ENCODE measurements around the gene GJD2.

Gene GJD2

DNA sequence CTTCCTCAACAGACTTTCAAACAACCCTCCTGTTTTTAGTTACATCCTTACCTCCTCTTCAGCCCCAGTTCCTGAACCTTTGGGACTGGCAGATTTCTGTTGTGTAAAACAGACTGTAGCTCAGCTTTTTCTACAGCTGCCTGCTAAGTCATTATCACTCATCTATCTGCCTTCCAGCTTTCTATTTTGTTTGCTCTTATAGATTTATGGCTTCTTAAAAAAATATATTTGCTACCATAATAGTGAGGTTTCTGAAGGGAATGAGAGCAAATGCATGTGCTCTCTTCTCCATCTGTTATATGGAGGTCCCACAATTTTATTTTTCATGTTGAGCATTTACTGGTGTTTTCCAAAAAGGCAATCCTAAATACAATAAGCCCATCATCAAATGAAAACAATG is 18.2 kb upstream of the GJD2 start:
- no peak for DNase-seq (ENCODE audit: low spot score)

DNA sequence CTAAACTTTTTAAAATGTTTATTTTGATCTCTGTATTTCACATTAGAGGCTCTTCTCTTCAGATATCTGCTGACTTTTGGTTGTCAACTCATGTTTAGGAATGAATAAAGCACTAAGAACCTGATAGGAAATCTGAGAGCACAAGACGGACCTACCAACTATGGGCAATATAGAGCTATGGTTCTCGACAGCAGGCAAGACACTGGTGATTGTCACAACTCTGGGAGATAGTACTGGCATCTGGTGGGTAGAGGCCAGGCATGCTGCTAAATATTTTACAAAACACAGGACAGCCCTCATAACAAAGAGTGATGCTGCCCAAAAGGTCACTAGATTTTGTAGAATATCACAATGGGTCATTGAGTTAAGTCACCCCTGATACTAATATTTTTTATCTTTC is 17.5 kb upstream of the GJD2 start:
- DNase-seq (ENCODE audit: low spot score), result no peak

DNA sequence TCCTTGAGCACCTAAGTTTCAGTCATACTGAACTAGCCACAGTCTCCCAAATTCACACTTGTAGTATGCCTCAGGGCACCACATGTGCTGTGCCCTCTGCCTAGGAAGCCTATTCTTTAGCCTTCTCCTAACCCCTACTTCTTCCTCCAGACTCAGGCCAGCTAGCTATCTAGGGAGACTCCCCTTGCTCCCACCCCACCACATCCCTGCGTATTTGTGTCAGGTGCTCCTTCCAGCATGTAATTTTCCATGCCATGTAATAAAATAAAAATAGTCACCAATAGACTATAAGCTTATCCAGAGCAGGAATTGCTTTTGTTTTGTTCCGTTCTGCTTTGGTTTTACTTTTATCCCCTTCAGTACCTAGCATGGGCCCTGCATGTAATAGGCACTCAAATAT is 14.9 kb upstream of the GJD2 start:
- DNase-seq (ENCODE audit: low spot score), result no peak

DNA sequence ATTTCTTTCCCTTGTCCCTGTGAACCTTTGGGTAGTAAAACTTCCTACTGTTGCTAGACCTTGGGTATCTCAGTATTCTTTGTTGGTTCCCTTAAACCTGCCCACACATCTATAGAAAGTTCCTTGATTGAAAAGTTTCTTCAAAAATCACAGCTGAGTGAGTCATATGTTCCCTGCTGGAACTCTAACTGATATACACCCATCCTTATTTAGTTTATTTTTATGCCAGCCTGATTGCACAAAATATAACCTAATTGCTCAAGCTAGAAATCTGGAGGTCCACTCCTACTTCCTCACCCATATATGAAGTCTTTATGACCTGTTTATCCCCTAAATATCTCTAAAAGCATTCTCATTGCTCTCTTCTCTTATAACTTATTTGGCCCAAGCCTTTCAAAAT is 13.7 kb upstream of the GJD2 start:
- DNase-seq (ENCODE audit: low spot score), result no peak

DNA sequence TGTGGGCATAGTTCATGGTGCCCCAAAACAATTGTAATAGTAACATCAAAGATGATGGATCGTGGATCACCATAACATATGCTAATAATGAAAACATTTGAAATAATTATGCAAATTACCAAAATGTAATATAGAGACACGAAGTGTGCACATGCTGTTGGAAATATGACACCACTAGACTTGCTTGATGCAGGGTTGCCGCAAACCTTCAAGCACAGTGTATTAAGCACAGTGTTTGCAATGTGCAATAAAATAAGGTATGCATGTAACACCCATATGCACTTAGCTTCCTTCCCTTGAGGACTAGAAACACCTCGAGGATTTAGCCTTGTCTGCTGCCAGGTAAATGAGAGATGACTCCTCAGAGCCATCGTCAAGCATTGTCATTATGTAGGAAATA is 10.9 kb upstream of the GJD2 start:
- DNase-seq (ENCODE audit: low spot score), result no peak

DNA sequence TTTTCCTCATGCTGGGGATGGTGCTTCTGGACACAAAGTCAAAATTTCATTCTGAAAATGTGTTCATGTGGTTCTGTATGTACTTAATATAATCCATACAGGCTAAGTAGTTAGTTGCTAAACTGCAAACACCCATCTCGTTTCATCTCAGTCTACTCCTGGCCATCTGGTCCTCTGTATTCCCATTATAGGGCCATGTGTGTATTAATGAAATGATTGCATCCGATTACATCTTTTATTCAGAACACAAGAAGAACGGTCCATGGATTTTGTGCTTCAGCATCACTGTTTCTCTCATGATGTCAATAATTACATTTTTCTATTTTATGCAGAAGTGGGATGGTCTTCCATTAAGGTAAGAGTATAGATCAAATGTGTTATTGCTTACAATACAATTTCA is 6.1 kb upstream of the GJD2 start:
- DNase-seq (ENCODE audit: low spot score), result no peak

DNA sequence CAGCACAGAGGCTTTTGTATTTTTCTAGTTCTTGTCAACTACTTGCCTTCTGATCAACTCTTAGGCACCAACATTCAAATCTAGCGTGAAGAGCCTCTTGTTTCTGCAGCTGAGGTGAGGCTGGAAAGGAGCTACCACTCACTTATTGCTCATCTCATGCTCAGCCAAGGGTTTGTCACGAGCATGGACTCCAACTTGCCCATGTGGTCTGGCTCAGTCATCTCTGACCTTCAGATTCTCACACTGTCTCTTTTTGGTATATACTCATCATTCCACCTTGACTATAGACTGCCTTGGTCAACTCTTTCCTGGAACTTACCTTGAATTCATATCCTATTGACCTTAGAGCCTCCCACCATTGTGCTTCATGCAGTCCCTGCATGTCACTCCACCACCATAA is 5.2 kb upstream of the GJD2 start:
- DNase-seq (ENCODE audit: low spot score), result no peak

DNA sequence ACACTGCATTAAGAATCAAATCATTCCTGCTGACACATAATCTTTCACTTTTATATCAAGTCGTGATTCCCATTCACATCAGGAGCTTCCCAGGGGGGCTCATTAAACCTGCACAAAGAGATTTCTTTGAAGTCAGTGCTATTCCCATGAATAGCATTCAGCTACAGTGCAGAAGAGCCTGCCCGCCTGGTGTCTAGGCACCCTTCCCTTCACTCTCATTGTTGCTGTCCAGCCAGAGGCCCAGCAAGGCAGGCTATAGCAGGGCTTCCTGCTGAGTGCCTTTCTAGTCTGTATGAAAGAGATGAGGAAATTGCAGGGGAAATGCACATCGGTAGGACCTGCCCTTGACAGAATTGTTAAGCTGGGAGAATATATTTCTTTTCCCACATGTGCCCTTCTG is 4.5 kb upstream of the GJD2 start:
- no peak for DNase-seq (ENCODE audit: low spot score)

DNA sequence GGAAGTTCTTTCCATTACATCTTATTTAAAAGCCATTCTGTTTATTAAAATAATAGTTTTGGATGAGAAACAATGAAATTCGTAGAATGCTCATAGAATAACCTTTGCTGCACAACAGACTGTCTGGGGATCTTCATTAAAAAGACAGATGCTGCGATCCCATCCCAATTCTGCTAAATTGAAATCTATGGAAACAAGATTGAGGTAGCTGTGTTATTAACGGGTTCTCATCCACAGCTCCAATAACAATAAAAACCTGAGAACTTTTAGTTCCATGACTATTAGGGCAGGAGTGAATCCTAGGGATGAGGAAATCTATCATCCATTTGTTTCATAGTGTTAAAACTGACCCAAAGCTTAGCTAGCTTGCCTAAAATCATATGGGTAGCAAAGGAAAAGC is 2.5 kb upstream of the GJD2 start:
- no peak for DNase-seq (ENCODE audit: low spot score)

DNA sequence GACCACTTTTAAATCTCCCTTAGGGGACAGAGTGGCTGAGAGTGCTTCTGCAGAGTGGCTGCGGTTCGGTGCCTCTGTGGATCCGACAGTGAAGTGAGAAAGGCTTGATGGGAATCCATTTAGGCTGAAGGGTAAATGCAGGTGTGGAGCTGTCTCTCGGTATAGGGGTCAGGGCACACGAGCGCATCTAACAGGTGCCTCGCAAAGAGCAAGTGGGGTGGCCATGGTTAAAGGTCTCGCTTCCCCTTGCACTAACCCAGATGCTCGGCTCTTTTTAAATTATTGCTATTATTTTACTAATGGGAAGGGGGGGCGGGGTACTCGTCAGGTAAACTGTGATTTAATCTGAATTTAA is 598 bp upstream of the GJD2 start:
- DNase-seq (ENCODE audit: low spot score), result no peak

DNA sequence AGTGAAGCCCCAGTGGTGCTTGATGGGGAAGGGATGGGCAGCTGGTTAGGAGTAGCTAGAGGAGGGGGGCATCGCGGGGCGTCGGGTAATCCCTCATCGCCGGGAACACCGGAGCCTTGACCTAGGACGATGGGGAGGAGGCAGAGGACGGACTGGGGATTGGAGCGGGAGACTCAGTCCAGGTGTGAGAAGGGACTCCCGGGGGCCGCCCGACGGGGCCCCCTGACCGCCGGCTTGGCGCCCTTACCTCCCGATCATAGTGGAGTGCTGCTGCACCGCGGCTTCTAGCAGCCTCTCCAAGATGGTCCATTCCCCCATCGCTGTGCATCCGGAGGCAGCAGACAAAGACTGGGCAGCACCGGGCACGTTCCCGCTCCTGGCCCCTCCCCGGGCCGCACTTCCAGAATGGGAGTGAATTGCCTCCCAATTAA is 612 bp downstream of the GJD2 start:
- no peak for DNase-seq (ENCODE audit: low spot score)

DNA sequence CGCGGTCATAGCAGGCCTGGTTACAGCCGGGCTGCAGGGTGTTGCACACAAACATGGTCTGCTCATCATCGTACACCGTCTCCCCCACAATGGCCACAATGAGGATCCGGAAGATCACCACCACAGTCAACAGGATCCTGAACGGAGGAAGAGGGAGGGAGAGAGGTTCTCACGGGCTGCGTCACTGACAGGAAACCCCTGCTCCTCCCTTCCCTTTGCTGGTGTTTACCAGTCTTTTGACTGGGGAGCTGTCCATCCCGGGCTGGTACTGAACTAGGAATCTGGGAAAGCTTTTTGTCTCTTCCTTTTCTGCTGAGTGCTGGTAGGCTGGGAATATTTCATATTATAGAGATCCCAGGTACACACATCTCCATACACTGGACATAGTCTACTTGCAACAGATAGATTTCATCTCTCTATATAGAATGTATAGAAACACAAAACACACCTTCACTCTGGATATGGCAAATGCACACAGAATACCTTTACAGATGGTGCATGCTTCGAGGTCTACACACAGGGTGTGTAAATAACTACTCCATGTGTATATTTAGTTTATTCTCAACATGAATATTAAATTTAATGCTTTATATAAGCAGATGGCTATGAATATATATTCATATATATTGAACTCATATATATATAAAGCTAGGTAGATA is 1.4 kb downstream of the GJD2 start:
- DNase-seq (ENCODE audit: low spot score), result peak; percentile 74

DNA sequence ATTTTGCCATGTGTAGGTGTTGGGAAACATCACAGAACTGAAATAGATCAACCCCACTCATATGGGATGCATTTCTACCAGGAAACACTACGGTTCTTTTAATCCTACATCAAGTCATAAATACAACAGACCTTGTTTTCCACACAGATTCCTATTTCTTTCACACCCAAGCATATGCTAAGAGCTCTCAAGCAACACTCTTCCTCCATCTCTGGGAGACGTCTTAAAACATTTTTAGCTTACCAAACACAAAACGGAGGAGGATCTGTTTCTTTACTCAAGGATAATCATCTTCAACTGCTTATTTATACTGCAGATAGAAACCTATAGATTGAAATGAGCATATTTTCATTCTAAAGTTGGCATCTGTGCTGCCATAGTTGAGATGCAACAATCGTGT is 5.1 kb downstream of the GJD2 start:
- no peak for DNase-seq (ENCODE audit: low spot score)

DNA sequence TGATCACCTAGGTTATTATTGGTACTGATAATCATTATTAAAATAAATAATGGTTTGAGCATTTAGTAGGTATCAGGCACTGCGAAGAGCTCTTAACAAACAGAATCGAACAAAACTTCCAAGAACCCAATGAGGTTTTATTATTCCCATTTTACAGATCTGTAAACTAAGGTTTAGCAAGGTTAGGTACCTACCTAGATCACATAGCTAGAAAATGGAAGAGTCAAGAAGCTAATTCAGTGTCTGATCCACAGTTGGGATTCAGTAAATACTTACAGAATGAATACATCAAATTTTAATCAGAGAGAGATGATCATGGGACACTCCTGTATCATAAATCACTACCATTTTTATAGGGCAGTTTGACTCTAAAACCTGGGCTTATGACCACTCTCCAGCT is 15.5 kb downstream of the GJD2 start:
- no peak for DNase-seq (ENCODE audit: low spot score)

DNA sequence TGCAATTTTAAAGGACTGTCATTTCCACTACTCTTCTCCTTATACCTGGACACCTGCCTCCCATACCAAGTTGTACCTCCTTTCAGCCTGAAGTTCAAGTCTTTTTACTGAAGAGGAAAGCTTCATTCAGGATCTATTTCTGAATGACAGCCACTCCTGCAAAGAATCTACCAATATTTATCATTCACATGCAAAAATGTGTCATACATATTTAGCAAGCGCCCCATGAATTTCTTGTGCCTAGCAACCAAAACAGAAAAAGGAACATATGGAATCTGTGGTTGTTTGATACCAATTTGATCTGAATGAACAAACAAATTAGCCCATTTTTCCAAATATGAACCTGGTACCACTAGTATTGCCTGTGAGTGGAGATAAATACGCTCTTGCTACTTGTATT is 16.8 kb downstream of the GJD2 start:
- no peak for DNase-seq (ENCODE audit: low spot score)

DNA sequence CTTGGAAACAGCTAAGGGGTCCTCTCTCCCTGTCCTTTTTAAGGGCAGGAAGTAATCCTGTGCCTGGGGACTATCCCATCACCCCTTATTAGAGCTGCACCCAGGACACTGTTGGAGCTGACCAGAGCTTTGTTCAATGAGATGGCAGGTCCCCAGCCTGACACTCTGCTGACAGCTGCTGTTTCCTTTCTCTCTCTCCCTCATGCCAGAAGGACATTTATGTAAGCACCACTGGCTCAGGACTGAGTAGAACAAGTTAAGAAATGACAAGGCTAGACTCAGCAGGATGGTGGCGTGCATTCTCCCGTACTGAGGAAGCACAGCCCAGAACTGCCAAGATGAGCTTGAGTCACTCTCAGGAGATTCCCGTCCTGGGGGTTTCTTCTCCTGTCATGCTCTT is 17.3 kb downstream of the GJD2 start:
- DNase-seq (ENCODE audit: low spot score), result peak; percentile 59

DNA sequence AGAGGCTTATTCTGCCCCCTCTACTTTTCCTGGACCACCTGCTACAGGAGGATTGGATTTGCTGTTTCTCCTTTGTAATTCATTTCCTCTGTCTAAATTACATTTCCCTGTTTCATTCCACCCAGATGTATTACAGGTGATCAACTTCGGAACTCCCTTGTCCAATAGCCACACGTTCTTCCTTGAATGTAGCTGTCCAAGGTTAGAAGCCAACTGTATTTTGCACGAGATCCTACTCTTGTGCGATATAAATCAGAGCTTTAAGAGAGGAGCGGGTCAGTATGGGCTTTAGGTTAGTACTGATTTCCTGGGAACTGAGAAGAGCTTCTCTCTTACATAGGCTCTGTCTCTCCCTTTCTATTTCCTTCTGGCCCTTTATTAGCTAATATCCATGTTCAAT is 20.5 kb downstream of the GJD2 start:
- DNase-seq (ENCODE audit: low spot score), result no peak

DNA sequence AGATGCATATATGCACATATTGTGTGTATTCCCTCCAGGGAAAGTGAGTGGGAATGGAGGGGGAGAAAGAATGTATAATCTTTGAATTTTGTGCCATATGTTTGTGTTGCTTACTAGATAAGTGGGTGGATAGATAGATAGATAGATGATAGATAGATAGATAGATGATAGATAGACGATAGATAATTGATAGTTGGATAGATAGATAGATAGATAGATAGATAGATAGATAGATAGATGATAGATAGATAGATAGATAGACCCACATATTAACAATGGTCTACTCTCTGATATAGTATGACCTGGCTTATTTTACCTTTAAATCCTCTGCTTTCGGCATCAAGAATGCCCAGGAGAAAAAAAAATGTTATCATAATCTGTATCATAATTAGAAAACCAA is 21.2 kb downstream of the GJD2 start:
- DNase-seq (ENCODE audit: low spot score), result no peak

DNA sequence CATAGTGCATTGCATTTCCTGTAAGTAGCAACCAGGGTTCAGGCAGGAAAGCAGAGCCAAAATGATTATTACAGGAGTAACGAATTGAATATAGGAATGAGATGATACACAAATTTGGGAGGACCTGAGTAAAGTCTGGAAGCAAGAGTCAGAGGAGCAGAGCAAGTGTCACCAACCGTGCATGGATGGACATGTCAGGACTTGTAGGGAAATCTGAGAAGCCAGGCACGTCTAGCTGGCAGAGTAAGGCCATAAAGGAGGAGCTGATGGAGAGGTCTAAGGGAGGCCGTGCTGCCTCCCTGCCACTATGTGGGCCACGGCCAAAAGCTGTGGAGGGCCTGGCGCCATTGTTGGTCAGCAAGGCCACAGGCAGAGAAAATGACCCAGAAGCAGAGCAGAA is 22.4 kb downstream of the GJD2 start:
- DNase-seq (ENCODE audit: low spot score), result no peak

DNA sequence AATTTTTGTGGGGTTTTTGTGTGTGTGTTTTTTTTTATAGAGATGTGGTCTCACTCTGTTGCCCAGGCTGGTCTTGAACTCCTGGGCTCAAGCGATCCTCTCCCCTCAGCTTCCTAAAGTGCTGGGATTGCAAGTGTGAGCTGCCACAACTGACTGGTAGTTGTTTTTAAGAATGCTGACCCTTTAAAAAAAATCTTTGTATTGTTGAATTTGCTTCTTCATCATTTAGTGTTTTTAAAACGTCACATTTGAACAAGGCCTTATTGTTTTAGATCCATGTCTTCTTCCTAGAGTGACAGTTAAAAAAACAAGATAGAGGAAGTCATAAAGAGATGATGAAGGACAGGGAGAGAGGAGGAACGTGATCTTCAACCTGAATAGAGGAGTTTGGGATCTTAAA is 24.1 kb downstream of the GJD2 start:
- no peak for DNase-seq (ENCODE audit: low spot score)

DNA sequence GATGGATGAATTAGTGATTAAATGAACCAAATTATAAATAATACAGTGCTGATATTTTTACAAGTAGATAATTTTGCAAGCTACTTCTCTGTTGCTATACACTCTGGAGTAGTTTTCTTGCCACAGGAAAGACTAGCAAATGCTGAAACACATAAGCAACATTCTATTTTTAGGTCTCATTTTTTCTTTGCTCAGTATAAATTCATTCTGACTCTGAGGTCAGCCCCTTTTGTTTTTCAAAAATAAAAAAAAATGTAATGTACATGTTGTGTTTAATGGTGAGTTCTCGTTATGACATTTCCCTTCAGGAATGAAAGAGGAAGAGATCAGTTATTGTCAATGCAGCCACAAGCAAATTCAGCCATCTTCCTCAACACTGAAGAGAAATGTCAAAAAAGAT is 24.9 kb downstream of the GJD2 start:
- no peak for DNase-seq (ENCODE audit: low spot score)

DNA sequence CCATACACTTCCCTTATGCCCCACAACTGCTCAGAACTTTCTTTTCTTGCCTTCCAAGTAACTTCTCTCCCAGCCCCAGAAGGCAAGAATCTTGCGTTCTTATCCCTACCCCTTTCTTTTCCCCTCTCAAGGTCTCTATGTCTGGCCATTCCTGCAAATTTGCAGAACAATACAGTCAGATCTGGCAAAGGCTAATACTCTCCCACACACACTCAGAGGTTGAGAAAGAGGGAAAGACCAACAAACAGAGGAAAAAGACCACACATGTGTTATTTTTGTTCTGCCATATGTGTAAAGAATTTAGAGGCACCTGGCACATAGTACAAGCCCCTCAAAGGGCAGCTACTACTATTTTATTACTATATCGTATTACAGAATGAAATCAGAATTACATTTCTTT is 25.7 kb downstream of the GJD2 start:
- no peak for DNase-seq (ENCODE audit: low spot score)

DNA sequence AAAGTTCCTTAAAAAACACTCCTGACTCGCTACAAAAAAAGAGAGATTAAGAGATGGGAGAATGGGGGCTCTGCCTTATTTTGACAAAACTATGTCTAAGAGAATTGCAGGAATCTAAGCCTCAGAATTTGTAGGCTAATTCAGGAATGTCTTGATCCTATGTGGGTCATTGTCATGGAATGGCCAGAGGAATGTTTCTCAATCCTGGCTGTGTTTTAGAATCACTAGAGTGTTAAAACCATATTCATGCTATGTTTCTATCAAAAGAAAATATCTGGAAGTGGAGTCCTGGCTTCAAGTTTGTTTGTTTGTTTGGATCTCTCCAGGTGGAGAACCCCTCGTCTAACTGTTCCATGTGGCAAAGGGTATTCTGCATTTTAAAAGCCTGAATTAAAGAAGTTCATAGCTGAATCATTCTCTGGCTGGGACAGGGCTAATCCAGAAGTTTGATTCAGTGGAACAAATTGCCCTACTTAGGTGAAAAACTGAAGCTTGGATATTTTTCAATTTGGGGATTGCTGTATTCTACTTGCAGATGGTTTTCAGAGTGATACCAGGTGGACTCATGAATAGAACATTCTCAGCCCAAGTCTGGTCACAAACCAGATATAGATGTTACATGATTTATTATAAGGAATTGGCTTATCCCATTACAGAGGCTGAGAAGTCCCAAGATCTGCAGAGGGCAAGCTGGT is 28.2 kb downstream of the GJD2 start:
- DNase-seq (ENCODE audit: low spot score), result peak; percentile 61

DNA sequence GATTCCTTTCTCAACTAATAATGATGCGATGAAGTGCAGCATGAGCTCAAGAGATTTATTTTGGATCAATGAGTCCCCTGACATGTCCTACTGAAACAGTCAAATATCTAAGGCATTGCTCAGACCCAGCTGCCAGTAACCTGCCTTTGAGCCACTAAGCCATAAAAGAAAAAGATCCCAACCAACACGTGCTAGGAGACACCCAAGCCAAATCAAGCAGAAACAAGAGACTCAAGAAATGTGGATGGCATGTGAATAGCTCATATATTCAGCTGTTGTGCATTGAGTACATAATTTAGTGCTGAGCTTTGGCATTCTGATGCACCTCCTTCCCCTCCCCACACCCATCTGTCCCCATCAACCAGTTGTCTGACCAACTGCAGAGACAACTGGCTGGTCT is 29.2 kb downstream of the GJD2 start:
- DNase-seq (ENCODE audit: low spot score), result peak; percentile 51
